Smooth muscle cell of bladder (primary cell): ENCODE results near the gene SACM1L. TPM values are rescaled to one million over a fixed set of nuclear protein-coding genes. Genes with fewer than 3 reads are reported as not detected.

Experiments used
- total RNA-seq: library from RNA; depleted of rRNA; stranded (reverse); fragments of >200 nt; gene quantifications from 2 replicates; pipeline ENCODE4 v1.2.3, GENCODE V29; 2014

Gene SACM1L
- total RNA-seq = 28.4 and 33.9 TPM in 2 replicates

DNA sequence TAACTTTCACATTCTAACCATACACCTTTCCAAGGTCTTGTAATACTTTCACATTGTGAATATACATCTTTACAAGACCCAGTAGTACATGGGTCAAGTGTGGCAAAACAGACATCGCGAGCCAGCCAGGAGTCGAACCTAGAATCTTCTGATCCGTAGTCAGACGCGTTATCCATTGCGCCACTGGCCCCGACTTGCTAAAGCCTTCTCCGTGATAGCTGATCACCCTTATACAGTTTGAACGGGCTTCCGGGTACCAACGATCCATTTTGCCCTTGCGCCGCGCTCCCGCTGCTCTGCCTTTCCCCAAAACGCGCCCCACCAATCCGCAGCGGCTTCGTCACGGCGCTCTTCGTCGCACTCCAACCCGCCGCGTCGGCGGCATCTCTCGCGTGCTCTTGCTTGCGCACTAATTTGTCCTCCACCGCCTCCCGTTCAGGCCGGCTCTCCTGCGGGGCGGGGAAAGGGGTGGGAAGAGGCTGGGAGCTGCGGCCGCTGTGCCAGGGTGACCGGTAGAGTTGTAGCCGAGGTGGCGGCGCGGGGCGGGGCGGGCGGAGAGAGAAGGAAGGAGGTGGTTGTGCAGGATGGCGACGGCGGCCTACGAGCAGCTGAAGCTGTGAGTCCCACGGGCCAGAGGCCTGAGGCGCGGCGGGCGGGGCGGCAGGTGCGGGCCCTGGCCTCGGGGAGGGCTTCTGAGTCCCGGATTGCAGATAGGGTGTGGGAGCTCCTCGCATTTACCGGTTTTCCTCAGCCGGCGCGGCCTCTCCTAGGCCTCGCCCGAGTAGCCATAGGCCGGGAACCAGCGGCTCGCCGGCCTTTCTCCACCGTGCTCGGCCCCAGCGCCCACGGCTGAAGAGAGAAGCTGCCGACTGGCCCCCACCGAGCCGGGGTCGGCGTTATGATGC is at the start of gene SACM1L:
TSS of gene SACM1L (plus strand) at position 515 of the 905 bp plus-strand sequence. CDS start at position 585, 70 bp downstream.

Other genes starting within 250 kb of the SACM1L start
- 9.4 and 12.9 TPM in 2 replicates for gene LIMD1, start 94.6 kb upstream of the SACM1L start, total RNA-seq
- gene SLC6A20, start 107.1 kb downstream of the SACM1L start, total RNA-seq = not detected in 2 replicates
- 15.4 and 17.0 TPM in 2 replicates for gene LZTFL1, start 152.7 kb downstream of the SACM1L start, total RNA-seq
- not detected in 2 replicates for gene CCR9, start 197.1 kb downstream of the SACM1L start, total RNA-seq